Renal cortex interstitium (tissue), 11 donors: ENCODE data around the gene BCL6. TPM values are rescaled to one million over a fixed set of nuclear protein-coding genes. Genes with fewer than 3 reads are reported as not detected.
A peak's percentile ranks its signal among the peaks of the same experiment; 100 is the strongest.

Experiments used
- DNase-seq, 11 donors: peaks; one replicate each; pipeline ENCODE4 v3.0.0-alpha.2; 2013; ENCODE audit warnings: low read depth in 9 of 11, low spot score in 4 of 11; ENCODE audit errors: extremely low read depth in 1 of 11
- polyA plus RNA-seq, 3 donors: library from polyadenylated mRNA; unstranded; fragments of 120-200 nt; gene quantifications; one replicate each; pipeline ENCODE4 v1.2.1, GENCODE V29; 2013; ENCODE audit not compliant: insufficient read length in 3 of 3

Gene BCL6
- polyA plus RNA-seq, 3 donors: 10.8 to 18.9 (median 11.4) TPM

- no peak for DNase-seq
Observed at GRCh38 chr3:187767266-187768012, 22.2 kb upstream of the BCL6 start.

DNA sequence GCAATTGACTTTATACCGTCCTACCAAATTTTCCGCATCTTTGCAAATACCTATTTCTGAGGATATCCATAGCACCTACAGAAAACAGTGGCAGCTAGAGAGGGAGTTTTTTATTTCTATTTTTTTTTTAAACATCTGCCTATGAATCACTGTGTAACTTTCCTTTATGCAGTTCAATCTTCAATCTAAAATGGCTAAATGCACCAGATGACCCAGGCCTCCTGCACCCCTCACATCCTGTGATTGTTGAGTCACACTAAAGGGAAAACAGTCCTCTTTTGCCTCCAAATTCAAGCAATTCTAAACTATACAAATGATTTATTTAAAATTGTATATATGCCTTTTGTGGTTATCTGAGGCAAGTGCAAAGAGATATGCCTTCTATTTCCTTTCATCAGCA, 20.1 kb upstream of the BCL6 start:
- no peak for DNase-seq

DNA sequence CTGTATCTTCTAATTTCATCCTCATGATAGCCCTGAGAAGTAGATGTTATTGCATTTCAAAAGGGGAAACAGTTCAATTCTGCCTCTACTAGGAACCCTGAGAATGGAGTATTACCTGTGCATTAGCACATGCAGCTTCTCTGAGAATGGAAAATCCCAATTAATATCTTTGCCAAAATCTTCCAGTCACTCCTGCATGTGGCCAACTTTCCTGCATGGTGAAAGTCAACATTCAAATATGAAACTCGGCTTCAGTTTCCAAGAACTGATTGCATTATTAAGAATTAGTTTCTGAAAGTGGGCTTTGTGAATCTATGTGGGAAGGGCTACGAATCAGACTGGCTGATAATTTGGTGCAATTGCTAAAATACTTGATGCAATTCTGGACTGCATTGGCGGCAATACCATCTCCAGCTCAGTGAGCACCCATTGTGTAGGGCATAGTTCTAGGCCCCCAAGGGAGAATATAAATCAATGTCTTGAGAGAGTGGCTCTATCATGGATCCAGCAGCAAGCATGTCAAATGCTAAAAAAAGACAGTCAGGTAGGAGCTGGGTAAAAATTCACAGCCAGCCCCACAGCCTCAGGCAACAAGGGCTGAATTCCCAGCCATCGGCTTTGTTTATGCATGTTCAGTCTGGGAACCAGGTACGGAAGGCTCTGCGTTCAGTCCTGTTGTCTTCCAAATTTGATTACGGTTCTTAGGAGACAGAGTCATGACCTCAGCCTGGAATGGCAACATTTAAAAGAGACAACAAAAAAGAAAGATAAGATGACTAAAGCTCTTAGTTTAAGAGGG, 18.8 kb upstream of the BCL6 start:
- no peak for DNase-seq

DNA sequence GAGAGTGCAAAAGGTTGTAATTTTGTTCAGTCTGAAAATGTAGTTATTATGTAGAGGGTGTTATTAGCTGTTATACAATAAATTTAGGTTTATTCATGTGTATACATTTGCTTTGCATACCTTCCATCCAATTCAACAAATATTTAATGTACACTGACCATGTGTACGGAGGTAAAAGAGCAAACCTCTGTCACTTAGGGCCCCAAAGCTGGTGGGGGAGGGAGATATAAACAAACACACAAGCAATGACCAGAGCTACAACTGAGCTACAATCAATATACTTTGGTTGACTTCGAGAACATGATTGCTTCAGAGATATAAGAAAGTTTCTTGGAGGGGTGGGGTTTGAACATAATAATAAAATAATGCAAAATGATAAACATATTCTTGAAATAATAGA, 17.5 kb upstream of the BCL6 start:
- DNase-seq: no peak

GRCh38 chr3:187759601-187760000, 14.3 kb upstream of the BCL6 start:
- DNase-seq: no peak

DNA sequence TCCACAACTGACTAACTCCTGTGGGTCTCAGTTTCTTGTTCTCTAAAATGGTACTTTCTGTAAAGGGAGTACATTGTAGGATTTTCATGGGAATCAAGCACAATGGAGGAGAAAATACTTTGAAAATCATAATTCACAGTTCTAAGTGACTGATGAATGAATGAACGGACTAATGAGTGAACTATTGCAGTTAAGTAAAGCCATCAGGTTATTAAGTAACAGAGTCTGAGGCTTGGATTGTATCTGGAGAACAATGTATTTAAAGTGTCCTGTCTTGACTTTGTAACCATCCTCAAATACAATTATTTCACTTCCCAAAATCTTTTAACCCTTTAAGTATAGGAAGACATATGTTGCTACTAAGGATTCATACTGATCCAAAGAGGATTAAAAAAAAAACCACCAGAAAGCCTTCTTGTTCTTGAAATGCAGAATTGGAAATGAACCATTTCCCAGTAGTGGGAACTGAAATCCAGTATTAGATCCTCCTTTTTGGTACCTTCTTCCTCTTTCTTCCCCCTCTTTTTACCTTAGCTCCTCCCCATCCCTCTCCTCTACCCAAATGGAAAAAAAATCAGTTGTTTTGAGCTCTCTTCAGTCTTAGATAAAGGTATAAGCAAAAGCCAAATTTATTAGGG, 13.2 kb upstream of the BCL6 start:
- no peak for DNase-seq

GRCh38 chr3:187753516-187753915, 8.2 kb upstream of the BCL6 start:
- no peak for DNase-seq

DNA sequence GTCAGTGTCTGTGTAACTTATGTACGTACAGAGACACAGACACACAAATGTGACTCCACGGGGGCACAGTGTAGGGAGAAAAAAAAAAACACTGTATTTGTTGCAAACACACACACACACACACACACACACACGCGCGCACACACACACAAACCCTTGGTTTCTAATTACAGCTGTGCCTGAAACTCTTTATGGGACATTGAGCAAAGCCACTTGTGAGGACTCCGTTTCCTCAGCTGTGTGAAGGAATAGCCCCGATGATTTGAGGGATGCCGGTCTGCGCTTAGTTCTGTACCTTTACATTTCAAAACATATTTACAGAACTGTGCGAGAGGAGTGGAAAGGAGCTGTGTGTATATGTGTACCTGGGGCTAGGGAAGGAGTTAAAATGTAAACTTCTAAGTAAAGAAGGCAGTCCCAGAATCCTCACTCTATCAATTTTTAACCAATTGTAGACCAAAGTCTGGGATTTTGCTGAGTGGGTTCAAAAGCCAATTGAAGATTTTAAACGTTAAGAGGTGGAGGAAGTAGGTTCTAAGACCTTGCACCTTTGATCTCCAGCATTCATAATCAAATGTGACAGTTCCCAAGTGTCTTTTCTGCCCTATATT, 5.3 kb upstream of the BCL6 start:
- peak in 3 of 11 donors; percentile 50 to 71 (median 60) for DNase-seq

GRCh38 chr3:187750006-187750512, 4.8 kb upstream of the BCL6 start:
- DNase-seq: peak in 7 of 11 donors; percentile 49 to 85 (median 72)

GRCh38 chr3:187748050-187748481, 2.8 kb upstream of the BCL6 start:
- DNase-seq: peak in 8 of 11 donors; percentile 83 to 96 (median 92)

GRCh38 chr3:187747506-187747905, 2.2 kb upstream of the BCL6 start:
- no peak for DNase-seq

- DNase-seq: no peak
Observed at GRCh38 chr3:187746442-187747281, 1.4 kb upstream of the BCL6 start.

GRCh38 chr3:187746059-187746441, 782 bp upstream of the BCL6 start:
- no peak for DNase-seq

- peak in 4 of 11 donors; percentile 57 to 69 (median 61) for DNase-seq
Observed at GRCh38 chr3:187744169-187745151, 808 bp downstream of the BCL6 start.

- DNase-seq: peak in 1 of 11 donors; percentile 34
Observed at GRCh38 chr3:187743195-187744141, 1.8 kb downstream of the BCL6 start.
